ENCODE results near the gene ETS1. TPM values are rescaled to one million over a fixed set of nuclear protein-coding genes. Genes with fewer than 3 reads are reported as not detected.

The ETS1 gene
- total RNA-seq, 1 donor from 2014 or later = 88.0 TPM

DNA sequence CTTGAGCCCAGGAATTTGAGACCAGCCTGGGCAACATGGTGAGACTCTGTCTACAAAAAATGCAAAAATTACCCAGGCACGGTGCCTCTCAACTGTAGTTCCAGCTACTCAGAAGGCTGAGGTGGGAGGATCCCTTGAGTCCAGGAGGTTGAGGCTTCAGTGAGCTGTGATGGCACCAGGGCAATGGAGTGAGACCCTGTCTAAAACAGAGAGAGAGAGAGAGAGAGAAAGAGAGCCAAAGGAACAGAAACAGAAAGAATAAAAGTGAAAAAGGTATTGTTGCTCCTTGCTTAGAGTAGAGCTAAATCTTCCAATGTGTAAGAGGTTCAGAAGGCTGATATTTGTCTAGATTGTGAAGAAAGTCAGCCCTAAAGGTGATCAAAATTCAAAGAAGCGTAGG lies 8.9 kb upstream of the ETS1 start:
- intact Hi-C loops (cut with DNase I) = no loop called here
- TF ChIP-seq CTCF (IDR thresholded peaks at IDR 0.05) = no peak
- Histone ChIP-seq H3K4me1 (no peaks in the 10 kb centered on the region), H3K9me3 (no peaks in the 10 kb centered on the region), H3K4me3 (no peak overlapping the region), H3K27ac (no peak overlapping the region), H3K36me3 (no peaks in the 10 kb centered on the region), H3K27me3 (no peaks in the 10 kb centered on the region)
- DNase-seq (ENCODE audit: low spot score in 2 of 2) = no peak

DNA sequence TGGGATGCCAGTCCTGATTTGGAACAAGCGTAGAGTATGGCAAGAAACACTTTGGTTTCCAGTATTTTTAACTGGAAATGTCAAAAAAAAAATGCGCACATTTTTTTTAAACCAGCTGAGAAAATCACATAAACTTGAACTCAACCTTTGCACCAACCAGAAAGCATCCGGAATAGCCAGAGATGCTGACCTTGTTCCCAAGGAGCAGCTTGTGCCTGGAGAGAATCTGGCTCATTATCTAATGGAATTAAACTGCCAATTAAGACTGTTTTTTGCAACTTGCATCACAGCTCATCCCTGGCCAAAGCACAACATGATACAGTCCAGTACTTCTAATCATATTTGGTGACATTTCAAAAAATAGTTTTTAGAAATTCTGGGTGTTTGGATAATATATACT lies 8.4 kb upstream of the ETS1 start:
- intact Hi-C loops (cut with DNase I) = no loop called here
- no peaks in the 10 kb centered on the region for H3K27me3 ChIP-seq
- TF ChIP-seq CTCF (IDR thresholded peaks at IDR 0.05) = no peak
- no peak overlapping the region for H3K4me3 ChIP-seq
- H3K36me3 ChIP-seq = no peaks in the 10 kb centered on the region
- H3K9me3 ChIP-seq = no peaks in the 10 kb centered on the region
- H3K4me1 ChIP-seq = no peaks in the 10 kb centered on the region
- H3K27ac ChIP-seq = no peak overlapping the region
- no peak for DNase-seq (ENCODE audit: low spot score in 2 of 2)

DNA sequence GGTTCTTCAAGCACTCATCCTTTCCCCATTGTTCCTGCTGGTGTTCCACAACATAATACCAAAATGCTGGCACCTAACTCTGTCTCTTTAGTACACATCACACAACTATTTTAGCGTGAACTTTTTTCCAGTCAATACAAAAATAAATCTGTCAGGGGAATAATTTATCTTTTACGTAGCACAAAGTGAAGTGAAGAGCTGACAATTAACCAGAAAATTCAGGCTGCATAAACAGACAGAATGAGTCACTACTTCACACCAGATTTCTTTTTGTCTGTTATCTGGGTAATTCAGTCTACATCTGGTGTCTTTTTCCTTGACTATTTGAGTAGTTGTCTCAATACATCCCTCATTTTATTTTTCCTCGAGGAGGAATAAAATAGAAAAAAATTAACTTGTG lies 7.9 kb upstream of the ETS1 start:
- intact Hi-C loops (cut with DNase I) = no loop called here

DNA sequence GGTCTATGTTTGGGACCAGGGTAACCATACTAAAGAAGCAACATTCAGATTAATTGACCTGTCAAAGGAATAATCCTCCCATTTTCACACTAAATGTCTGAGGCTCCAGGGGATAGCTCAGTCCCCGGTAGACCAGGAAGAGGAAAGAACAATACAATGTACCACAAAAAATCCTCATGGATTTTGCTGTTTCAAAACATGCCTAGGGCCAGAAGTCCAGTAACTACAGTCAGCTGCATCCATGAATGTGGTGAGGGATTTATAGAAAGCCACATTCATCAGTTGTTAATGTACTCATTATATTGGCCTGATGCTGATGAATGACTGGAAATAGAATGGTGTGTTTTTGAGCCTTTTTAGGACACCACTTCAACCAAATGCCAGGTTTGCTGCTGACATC lies 6.9 kb upstream of the ETS1 start:
- no peak for TF ChIP-seq CTCF (IDR thresholded peaks at IDR 0.05)
- intact Hi-C loops (cut with DNase I) = no loop called here
- no peaks in the 10 kb centered on the region for H3K4me1 ChIP-seq
- no peak overlapping the region for H3K4me3 ChIP-seq
- no peak for DNase-seq (ENCODE audit: low spot score in 2 of 2)
- H3K9me3 ChIP-seq = no peaks in the 10 kb centered on the region
- no peaks in the 10 kb centered on the region for H3K27me3 ChIP-seq
- no peaks in the 10 kb centered on the region for H3K36me3 ChIP-seq
- H3K27ac ChIP-seq = no peak overlapping the region

More for the DNA sequence above, 7.9 kb upstream of the ETS1 start:
- Histone ChIP-seq H3K4me3 (no peak overlapping the region), H3K36me3 (no peaks in the 10 kb centered on the region), H3K4me1 (no peaks in the 10 kb centered on the region), H3K9me3 (no peaks in the 10 kb centered on the region), H3K27ac (no peak overlapping the region), H3K27me3 (no peaks in the 10 kb centered on the region)
- TF ChIP-seq CTCF (IDR thresholded peaks at IDR 0.05) = no peak
- DNase-seq (ENCODE audit: low spot score in 2 of 2) = no peak

GRCh38 chr11:128593281-128593680 lies 5.9 kb upstream of the ETS1 start:
- no peak for TF ChIP-seq CTCF (IDR thresholded peaks at IDR 0.05)

DNA sequence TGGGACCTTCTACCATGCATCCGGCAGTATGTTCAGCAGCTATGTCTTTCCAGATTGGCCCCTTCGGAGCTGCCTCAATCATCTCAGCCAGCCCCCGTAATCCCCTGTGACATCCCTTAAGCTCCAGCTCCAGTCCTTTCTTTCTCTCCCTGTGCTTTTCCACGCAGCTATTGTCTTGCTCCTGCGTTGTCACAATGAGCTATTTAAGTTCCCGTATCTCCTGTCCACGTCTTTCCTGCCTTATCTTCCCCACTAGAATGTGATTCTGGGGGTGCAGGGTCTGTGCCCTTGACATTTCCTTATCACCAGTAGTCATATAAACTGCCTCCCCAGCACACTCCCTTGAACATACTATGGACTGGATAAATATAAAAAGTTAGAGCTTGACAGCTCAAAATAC lies 5.1 kb upstream of the ETS1 start:
- Histone ChIP-seq H3K4me1 (no peaks in the 10 kb centered on the region), H3K27ac (no peak overlapping the region), H3K9me3 (no peaks in the 10 kb centered on the region), H3K36me3 (no peaks in the 10 kb centered on the region), H3K27me3 (no peaks in the 10 kb centered on the region), H3K4me3 (no peak overlapping the region)
- no peak for TF ChIP-seq CTCF (IDR thresholded peaks at IDR 0.05)
- no peak for DNase-seq (ENCODE audit: low spot score in 2 of 2)
- intact Hi-C loops (cut with DNase I) = no loop called here

More at GRCh38 chr11:128593281-128593680, 5.9 kb upstream of the ETS1 start:
- Histone ChIP-seq H3K36me3 (no peaks in the 10 kb centered on the region), H3K4me3 (no peak overlapping the region), H3K4me1 (no peaks in the 10 kb centered on the region), H3K27me3 (no peaks in the 10 kb centered on the region), H3K27ac (no peak overlapping the region), H3K9me3 (no peaks in the 10 kb centered on the region)
- no peak for DNase-seq (ENCODE audit: low spot score in 2 of 2)
- intact Hi-C loops (cut with DNase I) = no loop called here
